ENCODE data around the gene PCDHGA7. TPM values are rescaled to one million over a fixed set of nuclear protein-coding genes. Genes with fewer than 3 reads are reported as not detected.

The PCDHGA7 gene
- total and polyA plus RNA-seq, 7 donors: 0.42 to 15.2 (median 10.8) TPM; not detected in 2

GRCh38 chr5:141419074-141419880 is 36.7 kb downstream of the PCDHGA7 start:
- Histone ChIP-seq H3K9me3 (peaks cover 58 to 90% (median 81%) of the 10 kb centered on the region in 4 donors), H3K4me3 (no peak overlapping the region), H3K4me1 (peaks cover 0 to 4% (median 2%) of the 10 kb centered on the region in 4 donors), H3K27ac (no peak overlapping the region), H3K36me3 (no peaks in the 10 kb centered on the region), H3K27me3 (no peaks in the 10 kb centered on the region)
- intact Hi-C loops (cut with DNase I): loop anchor here (5.0 kb wide), 2 partner anchors 58 to 138 kb away; partner anchors contain the start of gene PCDHGC3
- 37 to 71% methylated on average over 74 of the region's 74 CpGs for WGBS, 2 donors
- DNase-seq: no peak
- TF ChIP-seq POLR2AphosphoS5 (IDR thresholded peaks at IDR 0.05): no peak
- TF ChIP-seq EP300 (IDR thresholded peaks at IDR 0.05): no peak
- TF ChIP-seq POLR2A (IDR thresholded peaks at IDR 0.05): no peak
- TF ChIP-seq CTCF (IDR thresholded peaks at IDR 0.05): no peak

- intact Hi-C loops (cut with DNase I): no loop called here
- H3K4me3 ChIP-seq: peak within 1 kb of the TSS in 3 of 4 donors; percentile 18 to 34 (median 26)
- peaks cover 0 to 4% (median 2%) of the 10 kb centered on the region in 4 donors for H3K4me1 ChIP-seq
- no peak for TF ChIP-seq POLR2A (IDR thresholded peaks at IDR 0.05)
- no peak for TF ChIP-seq POLR2AphosphoS5 (IDR thresholded peaks at IDR 0.05)
- TF ChIP-seq CTCF (IDR thresholded peaks at IDR 0.05): no peak
- TF ChIP-seq EP300 (IDR thresholded peaks at IDR 0.05): no peak
- DNase-seq: no peak
- 10 to 44% methylated on average over 42 of the region's 42 CpGs for WGBS, 2 donors
- H3K36me3 ChIP-seq: peaks cover 0 to under 1% (median 0%) of the 10 kb centered on the region in 4 donors
- no peak within 1 kb of the TSS for H3K27ac ChIP-seq
- peaks cover 52 to 91% (median 75%) of the 10 kb centered on the region in 4 donors for H3K9me3 ChIP-seq
- no peaks in the 10 kb centered on the region for H3K27me3 ChIP-seq
Observed at GRCh38 chr5:141420855-141421488, 38.4 kb downstream of the PCDHGA7 start, which contains the start of gene PCDHGA11. Gene PCDHGA11, plus strand, starts transcription at chr5:141421051. Its CDS starts 177 bp downstream, at chr5:141421228.

- Histone ChIP-seq H3K4me1 (peaks cover 0 to 4% (median 2%) of the 10 kb centered on the region in 4 donors), H3K27ac (no peak overlapping the region), H3K27me3 (no peaks in the 10 kb centered on the region), H3K4me3 (peak overlapping the region in 3 of 4 donors; percentile 18 to 34 (median 26)), H3K36me3 (peaks cover 0 to 6% (median 0%) of the 10 kb centered on the region in 4 donors), H3K9me3 (peaks cover 55 to 91% (median 75%) of the 10 kb centered on the region in 4 donors)
- TF ChIP-seq CTCF (IDR thresholded peaks at IDR 0.05): no peak
- TF ChIP-seq POLR2AphosphoS5 (IDR thresholded peaks at IDR 0.05): no peak
- no peak for TF ChIP-seq EP300 (IDR thresholded peaks at IDR 0.05)
- TF ChIP-seq POLR2A (IDR thresholded peaks at IDR 0.05): no peak
- intact Hi-C loops (cut with DNase I): no loop called here
- DNase-seq: no peak
- 12 to 29% methylated on average over 13 of the region's 13 CpGs for WGBS, 2 donors
Observed at GRCh38 chr5:141421489-141421855, 38.9 kb downstream of the PCDHGA7 start.

- Histone ChIP-seq H3K9me3 (peaks cover 65 to 98% (median 82%) of the 10 kb centered on the region in 4 donors), H3K4me3 (no peak overlapping the region), H3K27me3 (no peaks in the 10 kb centered on the region), H3K4me1 (peaks cover 0 to 4% (median 2%) of the 10 kb centered on the region in 4 donors), H3K27ac (no peak overlapping the region), H3K36me3 (peaks cover 0 to 8% (median 0%) of the 10 kb centered on the region in 4 donors)
- no peak for TF ChIP-seq EP300 (IDR thresholded peaks at IDR 0.05)
- no peak for TF ChIP-seq POLR2A (IDR thresholded peaks at IDR 0.05)
- no peak for TF ChIP-seq POLR2AphosphoS5 (IDR thresholded peaks at IDR 0.05)
- TF ChIP-seq CTCF (IDR thresholded peaks at IDR 0.05): no peak
- intact Hi-C loops (cut with DNase I): no loop called here
- no peak for DNase-seq
- WGBS, 2 donors: 28 to 54% methylated on average over 42 of the region's 42 CpGs
Observed at GRCh38 chr5:141422742-141423291, 40.3 kb downstream of the PCDHGA7 start.
